HG03354 (cell line): ENCODE data around the gene RASSF1.

Experiments
- ATAC-seq: cut with Tn5 transposase; IDR thresholded peaks from one replicate; pipeline ENCODE4 v1.9.1; 2021; ENCODE audit warnings: mild to moderate bottlenecking; ENCODE audit not compliant: unreplicated experiment, poor library complexity, severe bottlenecking

The RASSF1 gene

GRCh38 chr3:50347187-50347813 lies 6.7 kb upstream of the RASSF1 start:
- no peak for ATAC-seq

- peak; percentile 33 for ATAC-seq
Measured at GRCh38 chr3:50345586-50346234, 5.1 kb upstream of the RASSF1 start, which contains the start of gene ZMYND10. TSS of gene ZMYND10 (minus strand) at chr3:50345732. CDS start at chr3:50345579, 153 bp downstream.

- no peak for ATAC-seq
Measured at GRCh38 chr3:50345008-50345407, 4.4 kb upstream of the RASSF1 start.

GRCh38 chr3:50342813-50343633 lies 2.4 kb upstream of the RASSF1 start:
- no peak for ATAC-seq

GRCh38 chr3:50341996-50342650 lies 1.5 kb upstream of the RASSF1 start:
- no peak for ATAC-seq

GRCh38 chr3:50341537-50341936 lies 901 bp upstream of the RASSF1 start:
- no peak for ATAC-seq

GRCh38 chr3:50340147-50340447 lies 539 bp downstream of the RASSF1 start:
- no peak for ATAC-seq

- ATAC-seq = no peak
Measured at GRCh38 chr3:50339485-50340146, 1.0 kb downstream of the RASSF1 start.

- ATAC-seq = no peak
Measured at GRCh38 chr3:50338965-50339364, 1.7 kb downstream of the RASSF1 start.

- ATAC-seq = peak; percentile 80
Measured at GRCh38 chr3:50337175-50337861, 3.3 kb downstream of the RASSF1 start.

GRCh38 chr3:50336452-50337174 lies 4.0 kb downstream of the RASSF1 start:
- peak; percentile 40 for ATAC-seq

- ATAC-seq = no peak
Measured at GRCh38 chr3:50334339-50335075, 6.1 kb downstream of the RASSF1 start.

- no peak for ATAC-seq
Measured at GRCh38 chr3:50333744-50334328, 6.8 kb downstream of the RASSF1 start.

GRCh38 chr3:50331364-50331907 lies 9.2 kb downstream of the RASSF1 start:
- no peak for ATAC-seq

GRCh38 chr3:50330330-50330729 lies 10.3 kb downstream of the RASSF1 start:
- ATAC-seq = no peak

- ATAC-seq = peak; percentile 90
Measured at GRCh38 chr3:50327943-50328691, 12.5 kb downstream of the RASSF1 start, which contains the start of gene TUSC2. TSS of gene TUSC2 (minus strand) at chr3:50328223. CDS start at chr3:50328099, 124 bp downstream.

- ATAC-seq = no peak
Measured at GRCh38 chr3:50327129-50327528, 13.5 kb downstream of the RASSF1 start.
